Measurements from ENCODE around the gene LGR6.

LGR6 gene

GRCh38 chr1:202161151-202162046 lies 32.2 kb upstream of the LGR6 start:
- ATAC-seq = peak; percentile 4; the same call in 1 of the 3 replicates
- no peak for TF ChIP-seq ZNF8 (CRISPR knock-in tag; IDR thresholded peaks at IDR 0.05)
- TF ChIP-seq POU6F1 (CRISPR knock-in tag; IDR thresholded peaks at IDR 0.05; ENCODE audit: borderline replicate concordance, low read depth) = no peak
- no peak for TF ChIP-seq CSDC2 (CRISPR knock-in tag; IDR thresholded peaks at IDR 0.05)
- no peak for TF ChIP-seq ZFP30 (CRISPR knock-in tag; IDR thresholded peaks at IDR 0.05)
- no peak for TF ChIP-seq ZNF565 (CRISPR knock-in tag; conservative IDR thresholded peaks at IDR 0.05; ENCODE audit: low read depth)
- no peak for TF ChIP-seq BACH2 (CRISPR knock-in tag; IDR thresholded peaks at IDR 0.05; ENCODE audit: borderline replicate concordance)
- TF ChIP-seq CSRNP3 (CRISPR knock-in tag; IDR thresholded peaks at IDR 0.05) = no peak
- no peak for TF ChIP-seq TCF4 (CRISPR knock-in tag; IDR thresholded peaks at IDR 0.05; ENCODE audit: borderline replicate concordance)

- no peak for TF ChIP-seq RARB (CRISPR knock-in tag; IDR thresholded peaks at IDR 0.05)
- TF ChIP-seq TOX (CRISPR knock-in tag; IDR thresholded peaks at IDR 0.05; ENCODE audit: borderline replicate concordance) = no peak
- no peak for TF ChIP-seq ZNF565 (CRISPR knock-in tag; conservative IDR thresholded peaks at IDR 0.05; ENCODE audit: low read depth)
- TF ChIP-seq PPARA (CRISPR knock-in tag; IDR thresholded peaks at IDR 0.05; ENCODE audit: borderline replicate concordance) = no peak
- TF ChIP-seq SNAI2 (CRISPR knock-in tag; IDR thresholded peaks at IDR 0.05) = no peak
- TF ChIP-seq ZFP30 (CRISPR knock-in tag; IDR thresholded peaks at IDR 0.05) = no peak
- TF ChIP-seq ZNF70 (CRISPR knock-in tag; IDR thresholded peaks at IDR 0.05) = no peak
- no peak for TF ChIP-seq TCF4 (CRISPR knock-in tag; IDR thresholded peaks at IDR 0.05; ENCODE audit: borderline replicate concordance)
- no peak for TF ChIP-seq ZFP3 (CRISPR knock-in tag; IDR thresholded peaks at IDR 0.05)
- no peak for TF ChIP-seq BACH2 (CRISPR knock-in tag; IDR thresholded peaks at IDR 0.05; ENCODE audit: borderline replicate concordance)
- TF ChIP-seq POU6F1 (CRISPR knock-in tag; IDR thresholded peaks at IDR 0.05; ENCODE audit: borderline replicate concordance, low read depth) = no peak
- TF ChIP-seq CSDC2 (CRISPR knock-in tag; IDR thresholded peaks at IDR 0.05) = no peak
- no peak for TF ChIP-seq ISL1 (CRISPR knock-in tag; IDR thresholded peaks at IDR 0.05)
- TF ChIP-seq TSHZ2 (CRISPR knock-in tag; IDR thresholded peaks at IDR 0.05) = no peak
- TF ChIP-seq CREB5 (CRISPR knock-in tag; IDR thresholded peaks at IDR 0.05; ENCODE audit: low read depth) = no peak
- TF ChIP-seq ARNTL (CRISPR knock-in tag; IDR thresholded peaks at IDR 0.05; ENCODE audit: borderline replicate concordance, low read depth) = no peak
- no peak for TF ChIP-seq CSRNP3 (CRISPR knock-in tag; IDR thresholded peaks at IDR 0.05)
- TF ChIP-seq GLIS3 (CRISPR knock-in tag; IDR thresholded peaks at IDR 0.05) = no peak
- TF ChIP-seq PATZ1 (CRISPR knock-in tag; IDR thresholded peaks at IDR 0.05; ENCODE audit: borderline replicate concordance) = no peak
- TF ChIP-seq ESRRG (CRISPR knock-in tag; IDR thresholded peaks at IDR 0.05) = no peak
- no peak for ATAC-seq
Measured at GRCh38 chr1:202162047-202162417, 31.6 kb upstream of the LGR6 start.
